OCI-LY1 (cell line): Measurements from ENCODE around the gene RSPH6A.

Experiments
- EZH2 ChIP-seq: fragments of 200-600 bp; sonication (generic), shearing (Covaris generic); IDR thresholded peaks from 2 replicates; pipeline ENCODE4 v1.8.0; 2017; ENCODE audit warnings: borderline replicate concordance, mixed run types, mild to moderate bottlenecking, antibody characterized with exemption, low read length, moderate library complexity, mixed read lengths
- TF ChIP-seq, protein P1 (sequence below): fragments of 200-600 bp; sonication (generic), shearing (Covaris generic); IDR thresholded peaks from 2 replicates; pipeline ENCODE4 v1.5.1; 2017; ENCODE audit warnings: mild to moderate bottlenecking, antibody characterized with exemption, low read length, moderate library complexity, mixed read lengths

DNA sequence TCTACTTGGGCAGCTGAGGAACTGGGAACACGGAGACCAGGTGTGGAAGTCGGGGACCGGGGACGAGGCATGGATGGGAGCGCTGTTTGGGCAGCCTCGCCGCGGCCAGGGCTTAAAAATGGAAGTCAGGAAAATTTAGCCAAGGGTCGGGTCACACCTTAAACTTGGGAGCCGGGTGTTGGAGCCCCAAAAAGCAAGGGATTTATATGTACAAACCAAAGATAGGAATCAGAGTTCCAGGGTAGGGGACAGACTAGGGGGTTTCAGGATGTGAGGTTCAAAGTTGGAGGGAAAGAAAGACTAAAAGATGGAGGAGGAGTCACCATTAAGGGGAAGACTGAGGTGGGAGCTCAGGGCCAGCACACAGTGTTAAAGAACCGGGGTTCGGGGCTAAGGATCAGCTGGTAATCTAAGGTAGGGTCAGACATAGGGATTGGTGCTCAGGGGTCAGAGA lies 49.5 kb upstream of the RSPH6A start:
- TF ChIP-seq, protein P1, sequence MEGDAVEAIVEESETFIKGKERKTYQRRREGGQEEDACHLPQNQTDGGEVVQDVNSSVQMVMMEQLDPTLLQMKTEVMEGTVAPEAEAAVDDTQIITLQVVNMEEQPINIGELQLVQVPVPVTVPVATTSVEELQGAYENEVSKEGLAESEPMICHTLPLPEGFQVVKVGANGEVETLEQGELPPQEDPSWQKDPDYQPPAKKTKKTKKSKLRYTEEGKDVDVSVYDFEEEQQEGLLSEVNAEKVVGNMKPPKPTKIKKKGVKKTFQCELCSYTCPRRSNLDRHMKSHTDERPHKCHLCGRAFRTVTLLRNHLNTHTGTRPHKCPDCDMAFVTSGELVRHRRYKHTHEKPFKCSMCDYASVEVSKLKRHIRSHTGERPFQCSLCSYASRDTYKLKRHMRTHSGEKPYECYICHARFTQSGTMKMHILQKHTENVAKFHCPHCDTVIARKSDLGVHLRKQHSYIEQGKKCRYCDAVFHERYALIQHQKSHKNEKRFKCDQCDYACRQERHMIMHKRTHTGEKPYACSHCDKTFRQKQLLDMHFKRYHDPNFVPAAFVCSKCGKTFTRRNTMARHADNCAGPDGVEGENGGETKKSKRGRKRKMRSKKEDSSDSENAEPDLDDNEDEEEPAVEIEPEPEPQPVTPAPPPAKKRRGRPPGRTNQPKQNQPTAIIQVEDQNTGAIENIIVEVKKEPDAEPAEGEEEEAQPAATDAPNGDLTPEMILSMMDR = no peak
- no peak for TF ChIP-seq EZH2
